Middle frontal gyrus (tissue), 1 donor: ENCODE results near the gene CD9.
A peak's percentile ranks its signal among the peaks of the same experiment; 100 is the strongest.

ENCODE experiments used
- DNase-seq: peaks from one replicate; pipeline ENCODE4 v3.0.0-alpha.2; 2015; ENCODE audit warnings: low spot score; ENCODE audit errors: extremely low spot score

CD9 gene

DNA sequence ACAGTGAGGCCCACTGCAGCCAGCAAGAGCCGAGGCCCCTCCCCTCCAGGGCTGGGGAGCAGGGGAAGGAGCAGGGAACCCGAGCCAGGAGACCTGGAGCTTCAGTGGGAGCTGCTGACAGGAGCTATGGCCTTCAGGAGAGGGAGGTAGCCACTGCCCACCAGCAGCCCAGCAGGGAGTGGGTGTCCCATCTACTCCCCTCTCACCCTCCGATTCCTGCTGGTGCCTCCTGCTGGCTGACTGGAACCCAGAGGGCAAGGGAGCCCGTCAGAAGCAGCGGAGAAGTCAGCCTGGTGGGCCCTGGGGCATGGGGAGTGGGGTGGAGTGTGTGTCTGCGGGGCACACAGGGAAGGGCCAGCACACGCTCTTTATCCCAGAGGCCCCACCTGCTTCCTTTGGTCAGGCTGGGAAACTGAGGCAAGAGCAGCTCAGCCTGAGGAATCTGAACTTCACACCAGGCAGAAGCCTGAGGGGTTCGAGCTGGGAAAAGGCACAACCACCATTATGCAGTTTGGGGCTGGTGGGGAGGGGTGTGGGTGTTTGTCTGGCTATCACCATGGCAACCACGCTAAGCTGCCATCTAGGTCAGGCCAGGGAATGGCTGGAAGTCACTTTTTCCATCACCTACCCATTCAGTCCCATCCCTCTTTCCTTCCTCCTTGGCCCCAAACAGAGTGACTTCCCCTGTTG is 73.5 kb downstream of the CD9 start:
- no peak for DNase-seq

GRCh38 chr12:6274231-6275221 is 74.3 kb downstream of the CD9 start:
- no peak for DNase-seq

DNA sequence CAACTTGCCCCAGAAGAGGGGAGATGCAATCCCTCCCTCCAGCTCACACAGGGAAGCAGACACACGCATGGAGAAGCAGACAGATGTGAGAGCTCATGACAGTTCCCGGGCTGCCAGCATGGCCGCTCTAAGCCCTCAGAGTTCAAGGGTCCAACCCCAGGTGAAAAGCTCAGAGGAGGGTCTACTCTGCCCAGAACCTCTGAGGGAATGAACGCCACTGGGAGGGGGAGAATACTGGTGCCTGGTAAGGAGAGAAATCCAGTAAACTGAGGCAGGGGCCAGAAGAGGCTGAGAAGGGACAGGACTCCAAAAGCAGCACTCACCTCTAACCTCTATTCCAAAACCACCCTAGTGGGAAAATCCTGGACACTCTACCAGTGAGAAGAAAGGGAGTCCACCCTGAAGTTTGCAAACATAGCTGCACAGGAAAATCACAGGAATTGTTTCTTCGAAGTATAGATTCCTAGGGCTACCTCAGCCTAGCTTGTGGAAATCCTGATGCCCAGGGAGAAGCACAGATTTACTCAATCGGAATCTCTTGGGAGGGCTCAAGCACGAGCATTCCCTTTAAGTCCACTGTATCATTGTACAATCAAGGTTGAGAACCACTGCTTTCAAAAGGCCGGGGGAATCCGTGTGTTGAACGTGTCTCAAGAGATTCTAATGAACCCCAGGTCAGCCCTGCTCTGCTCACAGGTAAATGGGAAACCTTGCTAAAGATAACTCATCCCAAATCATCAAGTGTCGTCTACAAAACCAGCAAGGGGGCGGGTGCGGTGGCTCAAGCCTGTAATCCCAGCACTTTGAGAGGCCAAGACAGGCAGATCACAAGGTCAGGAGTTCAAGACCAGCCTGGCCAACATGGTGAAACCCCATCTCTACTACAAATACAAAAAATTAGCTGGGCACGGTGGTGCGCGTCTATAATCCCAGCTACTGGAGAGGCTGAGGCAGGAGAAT is 76.0 kb downstream of the CD9 start:
- DNase-seq, result no peak

- DNase-seq, result no peak
Observed at GRCh38 chr12:6276956-6277620, 76.9 kb downstream of the CD9 start.

- no peak for DNase-seq
Observed at GRCh38 chr12:6277982-6278438, 77.8 kb downstream of the CD9 start.

GRCh38 chr12:6278439-6279255 is 78.4 kb downstream of the CD9 start:
- peak; percentile 63 for DNase-seq

DNA sequence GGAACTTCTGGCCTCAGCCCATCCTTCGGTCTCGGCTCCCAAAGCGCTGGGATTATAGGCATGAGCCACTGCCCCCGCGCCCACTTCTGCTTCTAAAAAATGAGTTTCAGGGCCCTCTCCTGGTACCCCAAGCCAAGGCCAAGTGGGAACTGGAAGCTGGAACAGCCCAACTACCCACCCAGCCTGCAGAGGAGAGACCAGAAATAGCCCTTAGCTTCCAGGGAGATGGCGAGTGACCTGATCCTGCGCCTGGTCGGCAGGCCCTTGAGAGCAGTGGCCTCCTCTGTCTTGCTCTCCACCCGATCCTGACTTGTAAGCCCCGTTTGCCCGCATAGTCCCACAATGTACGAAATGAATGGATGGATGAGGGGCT is 79.0 kb downstream of the CD9 start:
- DNase-seq, result no peak

- no peak for DNase-seq
Observed at GRCh38 chr12:6279631-6280030, 79.4 kb downstream of the CD9 start.

GRCh38 chr12:6280053-6280469 is 79.9 kb downstream of the CD9 start:
- no peak for DNase-seq

DNA sequence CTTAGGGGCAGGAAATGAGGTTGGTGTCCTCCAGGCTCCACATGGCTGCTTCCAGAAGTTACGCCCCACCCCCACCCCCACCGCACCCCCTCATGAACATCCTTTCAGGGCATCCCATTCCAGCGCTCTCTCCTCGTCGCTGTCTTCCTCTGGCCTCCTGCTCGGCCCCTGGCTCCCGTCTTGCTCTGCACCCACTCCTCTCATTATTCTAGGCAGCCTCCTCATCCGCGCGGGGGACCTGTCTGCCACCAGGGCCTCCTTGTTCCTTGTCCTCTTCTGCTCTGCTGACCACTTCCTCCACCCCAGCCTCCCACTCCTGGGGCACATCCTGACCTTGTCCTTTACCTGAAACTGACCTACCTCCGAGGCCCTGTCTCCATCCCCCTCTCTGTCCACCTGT is 80.5 kb downstream of the CD9 start:
- DNase-seq, result no peak

GRCh38 chr12:6281081-6281809 is 81.0 kb downstream of the CD9 start:
- DNase-seq, result no peak

DNA sequence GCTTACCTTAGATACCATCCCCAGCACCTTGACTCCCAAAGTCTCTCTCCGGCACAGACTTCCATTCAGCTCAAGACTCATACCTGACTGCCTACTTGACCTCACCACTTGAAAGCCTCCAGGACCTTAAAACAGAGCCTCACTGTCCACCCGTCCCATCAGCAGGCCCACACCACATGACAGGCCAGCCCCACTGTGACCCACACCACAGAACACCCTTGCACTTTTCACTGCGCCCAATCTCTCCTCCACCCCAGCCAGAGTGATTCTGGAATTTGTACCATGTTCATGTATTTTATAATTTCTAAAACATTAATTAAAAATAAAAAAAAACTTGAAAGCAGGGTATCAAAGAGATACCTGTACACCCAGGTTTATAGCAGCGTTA is 82.2 kb downstream of the CD9 start:
- DNase-seq, result no peak

- DNase-seq, result no peak
Observed at GRCh38 chr12:6284273-6284672, 84.1 kb downstream of the CD9 start.

DNA sequence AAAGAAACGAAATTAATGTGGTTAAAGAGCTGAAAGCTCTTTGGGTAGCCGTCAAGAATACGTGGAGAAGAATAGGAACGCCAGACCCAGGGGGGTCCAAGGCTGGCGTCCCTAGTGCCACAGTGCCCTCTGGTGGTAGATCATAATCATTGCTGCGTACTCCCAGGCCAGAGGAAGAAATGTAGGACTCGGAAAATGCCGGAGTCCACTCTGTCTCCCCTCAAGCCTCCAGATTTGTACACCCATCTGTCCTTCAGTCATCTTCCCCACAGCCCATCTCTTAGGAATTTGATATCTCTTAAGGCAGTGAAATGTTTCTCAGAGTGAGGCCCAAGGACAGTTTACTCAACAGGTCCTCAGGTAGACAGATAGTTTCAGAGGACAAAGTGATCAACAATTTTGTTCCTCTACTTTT is 84.9 kb downstream of the CD9 start:
- no peak for DNase-seq

DNA sequence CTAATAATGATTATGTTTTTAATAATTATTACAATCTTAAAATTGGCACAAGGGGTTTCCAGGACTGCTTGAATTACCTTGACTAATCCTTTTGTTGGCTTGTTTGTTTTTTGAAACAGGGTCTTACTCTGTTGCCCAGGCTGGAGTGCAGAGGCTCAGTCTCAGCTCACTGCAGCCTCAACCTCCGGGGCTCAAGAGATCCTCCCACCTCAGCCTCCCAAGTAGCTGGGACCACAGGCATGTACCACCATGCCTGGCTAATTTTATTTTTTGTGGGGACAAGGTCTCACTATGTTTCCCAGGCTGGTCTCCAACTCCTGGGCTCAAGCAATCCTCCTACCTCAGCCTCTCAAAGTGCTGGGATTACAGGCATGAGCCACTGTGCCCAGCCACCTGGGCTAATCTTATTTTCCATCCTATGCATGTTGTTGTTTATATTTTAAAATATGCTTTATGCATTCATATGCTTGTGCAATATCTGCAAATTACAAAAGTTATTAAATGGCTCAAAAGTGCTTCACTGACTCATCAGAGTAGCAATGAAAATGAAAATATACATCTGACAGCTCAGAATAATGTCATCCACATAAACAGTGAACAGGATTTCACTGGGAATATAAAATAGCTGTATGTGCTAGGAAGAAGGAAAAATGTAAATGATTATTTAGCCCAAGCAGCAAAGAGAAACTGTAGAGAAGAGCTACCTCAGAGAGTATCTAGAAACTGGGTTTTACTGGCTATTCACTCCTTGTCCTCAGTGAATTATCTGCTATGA is 85.5 kb downstream of the CD9 start:
- DNase-seq, result no peak
